ENCODE data around the gene HOXA13.

HOXA13 gene

GRCh38 chr7:27170426-27171324 is 29.2 kb downstream of the HOXA13 start:
- no peak for DNase-seq (ENCODE audit: low read depth)

- no peak for DNase-seq (ENCODE audit: low read depth)
Observed at GRCh38 chr7:27169658-27170425, 30.0 kb downstream of the HOXA13 start.

GRCh38 chr7:27168265-27168947 is 31.5 kb downstream of the HOXA13 start:
- DNase-seq (ENCODE audit: low read depth) = no peak

DNA sequence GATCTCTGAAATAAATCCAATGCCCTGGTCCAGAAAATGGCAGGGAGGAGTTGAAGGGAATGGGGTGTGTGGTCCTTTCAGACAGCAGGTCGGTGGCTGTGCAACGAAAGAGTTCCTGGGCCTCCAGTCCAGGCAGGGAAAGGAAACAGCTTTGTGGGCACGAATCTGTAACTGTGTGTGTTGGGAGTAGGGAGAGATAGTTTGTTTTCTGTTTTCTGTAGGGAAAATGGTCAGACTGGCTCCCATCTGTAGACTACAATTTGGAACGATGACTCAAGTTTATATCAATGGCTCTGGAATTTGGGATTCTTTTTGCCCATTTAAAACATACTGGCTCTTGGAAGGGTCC is 32.0 kb downstream of the HOXA13 start:
- no peak for DNase-seq (ENCODE audit: low read depth)

DNA sequence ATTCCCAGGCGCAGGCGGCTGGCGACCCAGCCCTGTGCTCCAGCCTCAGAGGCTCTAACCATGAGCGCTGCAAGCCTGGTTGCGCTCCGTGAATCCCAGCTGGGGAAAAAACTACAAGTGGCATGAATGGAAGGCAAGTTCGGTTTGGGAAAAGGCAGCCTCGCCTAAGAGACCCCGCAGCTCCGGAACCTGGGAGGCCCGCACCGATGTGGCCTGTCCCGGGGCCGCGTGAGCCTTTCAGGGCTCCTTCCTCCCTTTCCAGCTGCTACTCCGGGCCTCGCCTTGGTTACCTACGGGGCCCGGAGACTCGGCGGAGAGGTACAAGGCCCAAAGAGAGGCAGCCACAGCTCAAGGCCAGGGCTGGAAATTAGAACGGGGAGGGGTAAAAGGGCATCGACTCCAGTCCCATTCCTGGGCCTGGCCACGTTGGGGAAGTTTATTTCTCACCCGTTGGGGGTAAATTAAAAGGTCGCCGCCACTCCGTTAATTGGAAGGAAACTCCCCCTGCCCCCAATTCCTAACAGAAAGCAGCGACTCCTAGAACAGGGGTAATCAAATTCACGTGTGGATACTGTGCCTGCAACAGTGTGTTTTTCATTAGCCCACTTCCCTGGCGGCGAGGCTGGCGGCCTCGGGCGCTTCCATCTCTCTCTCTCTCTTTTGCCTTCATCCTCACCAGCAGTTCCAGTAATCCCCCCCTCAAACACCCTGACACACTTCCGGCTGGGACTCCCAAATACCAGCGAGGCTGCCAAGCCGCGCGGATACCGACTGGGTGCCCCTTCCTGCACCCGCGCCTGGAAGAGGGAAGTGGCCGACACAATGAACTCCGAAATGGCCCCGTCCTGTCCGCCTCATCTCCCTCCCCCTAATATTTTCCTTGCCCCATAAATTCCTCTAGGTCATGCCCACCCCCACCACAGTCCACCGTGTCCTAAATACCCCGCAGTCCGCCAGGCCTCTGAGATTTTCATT is 33.1 kb downstream of the HOXA13 start:
- DNase-seq (ENCODE audit: low read depth) = no peak

GRCh38 chr7:27165996-27166530 is 33.8 kb downstream of the HOXA13 start:
- DNase-seq (ENCODE audit: low read depth) = no peak

GRCh38 chr7:27165089-27165995 is 34.5 kb downstream of the HOXA13 start, which contains the start of gene HOXA9:
Gene HOXA9 (minus strand): TSS chr7:27165537. CDS start chr7:27165457, 80 bp downstream.
- DNase-seq (ENCODE audit: low read depth) = no peak

DNA sequence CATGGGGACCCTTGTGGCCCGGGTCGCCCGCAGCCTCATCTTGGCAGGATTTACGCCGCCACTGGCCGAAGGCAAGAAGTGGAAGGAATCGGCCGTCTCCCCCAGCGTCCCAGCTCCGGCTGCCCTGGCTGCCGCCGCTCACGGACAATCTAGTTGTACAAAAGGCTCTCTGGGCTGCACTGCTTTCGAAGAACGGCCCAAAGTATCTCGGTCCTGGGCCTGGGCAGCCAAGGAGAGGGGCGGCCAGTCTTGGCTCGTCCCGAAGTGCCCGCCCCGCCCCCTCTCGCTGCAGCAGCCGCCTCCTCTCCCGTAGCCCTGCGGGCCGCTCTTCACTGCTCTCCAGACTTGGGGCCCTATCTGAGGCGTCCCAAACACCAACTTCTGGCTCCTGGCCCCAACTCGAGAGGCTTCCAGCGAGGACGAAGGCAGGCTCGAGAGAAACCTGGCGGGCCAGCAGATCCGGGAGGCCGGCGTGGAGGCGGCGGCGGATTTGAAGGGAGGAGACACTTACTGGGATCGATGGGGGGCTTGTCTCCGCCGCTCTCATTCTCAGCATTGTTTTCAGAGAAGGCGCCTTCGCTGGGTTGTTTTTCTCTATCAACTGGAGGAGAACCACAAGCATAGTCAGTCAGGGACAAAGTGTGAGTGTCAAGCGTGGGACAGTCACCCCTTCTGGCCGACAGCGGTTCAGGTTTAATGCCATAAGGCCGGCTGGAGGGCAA is 35.4 kb downstream of the HOXA13 start:
- DNase-seq (ENCODE audit: low read depth) = no peak

- no peak for DNase-seq (ENCODE audit: low read depth)
Observed at GRCh38 chr7:27164045-27164366, 35.9 kb downstream of the HOXA13 start.

GRCh38 chr7:27163288-27164044 is 36.4 kb downstream of the HOXA13 start:
- no peak for DNase-seq (ENCODE audit: low read depth)

DNA sequence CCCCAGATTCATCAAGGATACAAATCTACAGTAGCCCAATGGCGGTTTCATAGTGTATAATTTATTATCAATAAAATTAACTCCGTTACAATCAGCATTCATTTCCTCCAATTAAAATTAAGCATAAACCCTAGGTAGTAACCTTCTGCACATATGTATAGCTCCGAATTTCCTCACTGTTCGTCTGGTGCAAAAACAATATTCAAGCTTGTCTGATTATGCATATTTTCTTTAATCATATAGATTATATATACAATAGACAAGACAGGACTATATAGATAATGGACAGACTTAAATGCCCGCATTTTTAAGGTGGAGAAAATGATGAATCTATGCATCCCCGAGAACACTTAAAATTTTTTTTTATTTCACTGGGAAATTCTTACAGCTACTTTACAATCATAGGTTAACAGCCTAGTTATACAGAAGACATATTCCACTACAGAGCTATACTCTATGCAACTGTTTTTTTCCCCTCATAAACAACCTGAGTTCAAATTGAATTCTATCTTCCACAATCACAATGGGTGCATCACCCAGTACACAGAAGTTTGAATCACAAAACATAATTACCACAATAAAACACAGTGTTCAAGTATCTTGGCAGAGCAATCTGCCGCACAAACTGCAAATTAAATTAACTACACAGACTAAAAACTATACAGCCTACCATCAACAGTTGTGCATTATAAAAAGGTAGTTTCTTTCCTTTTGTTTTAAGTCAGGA is 37.2 kb downstream of the HOXA13 start:
- no peak for DNase-seq (ENCODE audit: low read depth)

- no peak for DNase-seq (ENCODE audit: low read depth)
Observed at GRCh38 chr7:27161721-27162560, 38.0 kb downstream of the HOXA13 start.

DNA sequence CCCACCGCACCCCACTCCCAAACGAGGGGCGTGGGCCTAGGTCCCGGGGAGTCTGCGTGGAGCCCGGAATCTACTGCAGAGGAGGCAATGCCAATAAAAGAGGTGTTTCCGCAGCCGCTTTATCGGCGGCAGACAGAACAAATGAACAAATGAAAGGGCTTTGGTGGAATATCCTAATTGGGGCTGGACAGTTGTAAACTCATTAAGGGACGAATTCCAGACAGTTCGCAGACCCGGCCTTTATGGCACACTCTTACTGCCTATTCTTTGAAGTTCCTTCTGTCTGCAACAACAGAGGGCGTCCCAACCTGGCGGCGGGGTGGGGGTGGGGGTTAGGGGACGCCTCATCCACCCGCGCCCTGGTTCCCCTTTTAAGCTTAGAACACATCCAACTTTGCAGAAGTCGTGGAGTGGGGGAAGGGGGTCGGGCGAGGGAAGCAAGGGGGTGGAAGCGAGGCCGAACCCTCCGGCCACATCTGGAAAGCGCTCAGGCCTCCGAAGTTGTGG is 38.6 kb downstream of the HOXA13 start:
- no peak for DNase-seq (ENCODE audit: low read depth)

DNA sequence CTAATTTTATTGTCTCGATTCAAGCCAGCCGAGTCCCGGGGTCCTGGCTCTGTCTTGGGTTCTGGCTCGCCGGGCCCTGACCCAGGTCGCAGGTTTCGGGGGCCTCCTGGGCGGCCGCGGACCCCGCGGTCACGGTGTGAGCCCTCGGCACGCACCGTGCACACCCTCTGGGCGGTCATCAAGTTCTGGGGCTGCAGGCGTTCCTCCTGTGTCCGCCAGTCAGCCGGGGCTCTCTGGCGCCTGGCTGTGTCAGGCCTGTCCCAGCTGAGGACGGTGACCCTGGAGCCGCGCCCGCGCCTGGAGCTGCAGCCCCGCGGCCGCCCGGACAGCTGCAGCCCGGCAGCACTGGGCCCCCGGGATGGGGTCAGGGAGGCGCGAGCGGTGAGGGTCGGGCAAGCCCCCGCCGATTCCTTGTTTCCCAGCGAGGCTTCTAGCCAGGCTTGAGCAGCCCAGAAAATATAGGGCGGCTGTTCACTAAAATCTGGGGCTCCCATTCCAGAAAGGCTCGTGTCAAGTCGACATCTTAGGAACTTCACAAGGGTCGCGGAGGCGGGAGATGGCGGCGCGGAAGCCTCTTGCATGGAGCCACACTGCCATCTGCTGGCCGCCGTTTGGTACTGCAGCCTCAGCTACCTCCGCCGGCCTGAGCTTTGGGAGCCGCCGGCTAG is 39.2 kb downstream of the HOXA13 start:
- peak; percentile 63 for DNase-seq (ENCODE audit: low read depth)

DNA sequence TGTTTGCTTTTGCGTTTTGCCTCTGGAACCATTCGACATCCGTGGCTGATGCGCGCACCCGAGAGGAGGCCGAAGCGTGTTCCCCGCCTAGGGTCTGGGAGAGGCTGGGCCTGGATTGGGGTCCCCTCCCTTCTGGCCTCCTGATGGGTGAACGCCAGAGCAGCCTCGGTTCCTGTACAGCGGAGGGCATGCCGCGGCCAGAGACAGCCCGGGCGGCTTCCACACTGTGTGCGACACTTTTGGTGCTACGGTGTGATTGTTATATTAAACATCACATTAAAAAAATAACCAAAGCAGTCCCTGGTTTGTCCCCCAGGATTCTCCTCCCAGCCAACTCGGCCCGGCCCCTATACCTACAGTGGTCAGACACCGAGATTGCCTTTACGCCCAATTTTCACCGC is 39.7 kb downstream of the HOXA13 start:
- DNase-seq (ENCODE audit: low read depth) = no peak
